Activated CD8-positive, alpha-beta memory T cell treated with anti-CD3 and anti-CD28 coated beads, Interleukin-2, amount 50 U/mL, for 4 hours (primary cell): ENCODE data around the gene MAPT.
"Not testable (repeated sequence)": the region's sequence is repeated elsewhere in the genome, so short reads cannot be mapped to it uniquely, and the experiment has no call there.

ENCODE experiments used
- DNase-seq: peaks from one replicate; pipeline ENCODE4 v3.0.0-alpha.2; 2020

Gene MAPT

DNA sequence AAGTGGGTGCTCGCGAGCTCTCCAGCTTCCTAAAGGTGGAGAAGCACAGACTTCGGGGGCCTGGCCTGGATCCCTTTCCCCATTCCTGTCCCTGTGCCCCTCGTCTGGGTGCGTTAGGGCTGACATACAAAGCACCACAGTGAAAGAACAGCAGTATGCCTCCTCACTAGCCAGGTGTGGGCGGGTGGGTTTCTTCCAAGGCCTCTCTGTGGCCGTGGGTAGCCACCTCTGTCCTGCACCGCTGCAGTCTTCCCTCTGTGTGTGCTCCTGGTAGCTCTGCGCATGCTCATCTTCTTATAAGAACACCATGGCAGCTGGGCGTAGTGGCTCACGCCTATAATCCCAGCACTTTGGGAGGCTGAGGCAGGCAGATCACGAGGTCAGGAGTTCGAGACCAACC lies 102.8 kb downstream of the MAPT start:
- no peak for DNase-seq

DNA sequence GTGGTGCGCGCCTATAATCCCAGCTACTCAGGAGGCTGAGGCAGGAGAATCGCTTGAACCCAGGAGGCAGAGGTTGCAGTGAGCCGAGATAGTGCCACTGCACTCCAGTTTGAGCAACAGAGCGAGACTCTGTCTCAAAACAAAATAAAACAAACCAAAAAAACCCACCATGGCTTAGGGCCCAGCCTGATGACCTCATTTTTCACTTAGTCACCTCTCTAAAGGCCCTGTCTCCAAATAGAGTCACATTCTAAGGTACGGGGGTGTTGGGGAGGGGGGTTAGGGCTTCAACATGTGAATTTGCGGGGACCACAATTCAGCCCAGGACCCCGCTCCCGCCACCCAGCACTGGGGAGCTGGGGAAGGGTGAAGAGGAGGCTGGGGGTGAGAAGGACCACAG lies 103.3 kb downstream of the MAPT start:
- DNase-seq, result no peak

DNA sequence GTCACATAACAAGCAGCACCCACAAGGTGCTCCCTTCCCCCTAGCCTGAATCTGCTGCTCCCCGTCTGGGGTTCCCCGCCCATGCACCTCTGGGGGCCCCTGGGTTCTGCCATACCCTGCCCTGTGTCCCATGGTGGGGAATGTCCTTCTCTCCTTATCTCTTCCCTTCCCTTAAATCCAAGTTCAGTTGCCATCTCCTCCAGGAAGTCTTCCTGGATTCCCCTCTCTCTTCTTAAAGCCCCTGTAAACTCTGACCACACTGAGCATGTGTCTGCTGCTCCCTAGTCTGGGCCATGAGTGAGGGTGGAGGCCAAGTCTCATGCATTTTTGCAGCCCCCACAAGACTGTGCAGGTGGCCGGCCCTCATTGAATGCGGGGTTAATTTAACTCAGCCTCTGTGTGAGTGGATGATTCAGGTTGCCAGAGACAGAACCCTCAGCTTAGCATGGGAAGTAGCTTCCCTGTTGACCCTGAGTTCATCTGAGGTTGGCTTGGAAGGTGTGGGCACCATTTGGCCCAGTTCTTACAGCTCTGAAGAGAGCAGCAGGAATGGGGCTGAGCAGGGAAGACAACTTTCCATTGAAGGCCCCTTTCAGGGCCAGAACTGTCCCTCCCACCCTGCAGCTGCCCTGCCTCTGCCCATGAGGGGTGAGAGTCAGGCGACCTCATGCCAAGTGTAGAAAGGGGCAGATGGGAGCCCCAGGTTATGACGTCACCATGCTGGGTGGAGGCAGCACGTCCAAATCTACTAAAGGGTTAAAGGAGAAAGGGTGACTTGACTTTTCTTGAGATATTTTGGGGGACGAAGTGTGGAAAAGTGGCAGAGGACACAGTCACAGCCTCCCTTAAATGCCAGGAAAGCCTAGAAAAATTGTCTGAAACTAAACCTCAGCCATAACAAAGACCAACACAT lies 104.9 kb downstream of the MAPT start, which contains the start of gene STH:
TSS of gene STH (plus strand) at position 264 of the 913 bp plus-strand sequence. CDS start at position 294, 30 bp downstream.
- no peak for DNase-seq

DNA sequence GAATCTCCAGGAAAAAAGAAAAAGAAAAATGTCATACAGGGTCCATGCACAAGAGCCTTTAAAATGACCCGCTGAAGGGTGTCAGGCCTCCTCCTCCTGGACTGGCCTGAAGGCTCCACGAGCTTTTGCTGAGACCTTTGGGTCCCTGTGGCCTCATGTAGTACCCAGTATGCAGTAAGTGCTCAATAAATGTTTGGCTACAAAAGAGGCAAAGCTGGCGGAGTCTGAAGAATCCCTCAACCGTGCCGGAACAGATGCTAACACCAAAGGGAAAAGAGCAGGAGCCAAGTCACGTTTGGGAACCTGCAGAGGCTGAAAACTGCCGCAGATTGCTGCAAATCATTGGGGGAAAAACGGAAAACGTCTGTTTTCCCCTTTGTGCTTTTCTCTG lies 105.5 kb downstream of the MAPT start:
- no peak for DNase-seq

DNA sequence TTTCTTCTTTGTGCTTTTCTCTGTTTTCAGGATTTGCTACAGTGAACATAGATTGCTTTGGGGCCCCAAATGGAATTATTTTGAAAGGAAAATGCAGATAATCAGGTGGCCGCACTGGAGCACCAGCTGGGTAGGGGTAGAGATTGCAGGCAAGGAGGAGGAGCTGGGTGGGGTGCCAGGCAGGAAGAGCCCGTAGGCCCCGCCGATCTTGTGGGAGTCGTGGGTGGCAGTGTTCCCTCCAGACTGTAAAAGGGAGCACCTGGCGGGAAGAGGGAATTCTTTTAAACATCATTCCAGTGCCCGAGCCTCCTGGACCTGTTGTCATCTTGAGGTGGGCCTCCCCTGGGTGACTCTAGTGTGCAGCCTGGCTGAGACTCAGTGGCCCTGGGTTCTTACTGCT lies 105.9 kb downstream of the MAPT start:
- no peak for DNase-seq

DNA sequence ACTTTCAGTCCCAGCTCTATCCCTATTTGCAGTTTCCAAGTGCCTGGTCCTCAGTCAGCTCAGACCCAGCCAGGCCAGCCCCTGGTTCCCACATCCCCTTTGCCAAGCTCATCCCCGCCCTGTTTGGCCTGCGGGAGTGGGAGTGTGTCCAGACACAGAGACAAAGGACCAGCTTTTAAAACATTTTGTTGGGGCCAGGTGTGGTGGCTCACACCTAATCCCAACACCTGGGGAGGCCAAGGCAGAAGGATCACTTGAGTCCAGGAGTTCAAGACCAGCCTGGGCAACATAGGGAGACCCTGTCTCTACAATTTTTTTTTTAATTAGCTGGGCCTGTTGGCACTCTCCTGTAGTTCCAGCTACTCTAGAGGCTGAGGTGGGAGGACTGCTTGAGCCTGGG lies 106.4 kb downstream of the MAPT start:
- DNase-seq, result no peak

DNA sequence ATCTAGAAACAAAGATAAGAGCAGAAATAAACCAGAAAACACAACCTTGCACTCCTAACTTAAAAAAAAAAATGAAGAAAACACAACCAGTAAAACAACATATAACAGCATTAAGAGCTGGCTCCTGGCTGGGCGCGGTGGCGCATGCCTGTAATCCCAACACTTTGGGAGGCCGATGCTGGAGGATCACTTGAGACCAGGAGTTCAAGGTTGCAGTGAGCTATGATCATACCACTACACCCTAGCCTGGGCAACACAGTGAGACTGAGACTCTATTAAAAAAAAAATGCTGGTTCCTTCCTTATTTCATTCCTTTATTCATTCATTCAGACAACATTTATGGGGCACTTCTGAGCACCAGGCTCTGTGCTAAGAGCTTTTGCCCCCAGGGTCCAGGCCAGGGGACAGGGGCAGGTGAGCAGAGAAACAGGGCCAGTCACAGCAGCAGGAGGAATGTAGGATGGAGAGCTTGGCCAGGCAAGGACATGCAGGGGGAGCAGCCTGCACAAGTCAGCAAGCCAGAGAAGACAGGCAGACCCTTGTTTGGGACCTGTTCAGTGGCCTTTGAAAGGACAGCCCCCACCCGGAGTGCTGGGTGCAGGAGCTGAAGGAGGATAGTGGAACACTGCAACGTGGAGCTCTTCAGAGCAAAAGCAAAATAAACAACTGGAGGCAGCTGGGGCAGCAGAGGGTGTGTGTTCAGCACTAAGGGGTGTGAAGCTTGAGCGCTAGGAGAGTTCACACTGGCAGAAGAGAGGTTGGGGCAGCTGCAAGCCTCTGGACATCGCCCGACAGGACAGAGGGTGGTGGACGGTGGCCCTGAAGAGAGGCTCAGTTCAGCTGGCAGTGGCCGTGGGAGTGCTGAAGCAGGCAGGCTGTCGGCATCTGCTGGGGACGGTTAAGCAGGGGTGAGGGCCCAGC lies 107.3 kb downstream of the MAPT start:
- no peak for DNase-seq

DNA sequence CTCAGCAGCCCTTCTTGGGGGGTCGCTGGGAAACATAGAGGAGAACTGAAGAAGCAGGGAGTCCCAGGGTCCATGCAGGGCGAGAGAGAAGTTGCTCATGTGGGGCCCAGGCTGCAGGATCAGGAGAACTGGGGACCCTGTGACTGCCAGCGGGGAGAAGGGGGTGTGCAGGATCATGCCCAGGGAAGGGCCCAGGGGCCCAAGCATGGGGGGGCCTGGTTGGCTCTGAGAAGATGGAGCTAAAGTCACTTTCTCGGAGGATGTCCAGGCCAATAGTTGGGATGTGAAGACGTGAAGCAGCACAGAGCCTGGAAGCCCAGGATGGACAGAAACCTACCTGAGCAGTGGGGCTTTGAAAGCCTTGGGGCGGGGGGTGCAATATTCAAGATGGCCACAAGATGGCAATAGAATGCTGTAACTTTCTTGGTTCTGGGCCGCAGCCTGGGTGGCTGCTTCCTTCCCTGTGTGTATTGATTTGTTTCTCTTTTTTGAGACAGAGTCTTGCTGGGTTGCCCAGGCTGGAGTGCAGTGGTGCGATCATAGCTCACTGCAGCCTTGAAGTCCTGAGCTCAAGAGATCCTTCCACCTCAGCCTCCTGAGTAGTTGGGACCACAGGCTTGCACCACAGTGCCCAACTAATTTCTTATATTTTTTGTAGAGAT lies 108.1 kb downstream of the MAPT start:
- peak; percentile 75 for DNase-seq

DNA sequence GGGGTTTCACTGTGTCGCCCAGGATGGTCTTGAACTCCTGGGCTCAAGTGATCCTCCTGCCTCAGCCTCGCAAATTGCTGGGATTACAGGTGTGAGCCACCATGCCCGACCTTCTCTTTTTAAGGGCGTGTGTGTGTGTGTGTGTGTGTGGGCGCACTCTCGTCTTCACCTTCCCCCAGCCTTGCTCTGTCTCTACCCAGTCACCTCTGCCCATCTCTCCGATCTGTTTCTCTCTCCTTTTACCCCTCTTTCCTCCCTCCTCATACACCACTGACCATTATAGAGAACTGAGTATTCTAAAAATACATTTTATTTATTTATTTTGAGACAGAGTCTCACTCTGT lies 108.6 kb downstream of the MAPT start:
- DNase-seq, result no peak

DNA sequence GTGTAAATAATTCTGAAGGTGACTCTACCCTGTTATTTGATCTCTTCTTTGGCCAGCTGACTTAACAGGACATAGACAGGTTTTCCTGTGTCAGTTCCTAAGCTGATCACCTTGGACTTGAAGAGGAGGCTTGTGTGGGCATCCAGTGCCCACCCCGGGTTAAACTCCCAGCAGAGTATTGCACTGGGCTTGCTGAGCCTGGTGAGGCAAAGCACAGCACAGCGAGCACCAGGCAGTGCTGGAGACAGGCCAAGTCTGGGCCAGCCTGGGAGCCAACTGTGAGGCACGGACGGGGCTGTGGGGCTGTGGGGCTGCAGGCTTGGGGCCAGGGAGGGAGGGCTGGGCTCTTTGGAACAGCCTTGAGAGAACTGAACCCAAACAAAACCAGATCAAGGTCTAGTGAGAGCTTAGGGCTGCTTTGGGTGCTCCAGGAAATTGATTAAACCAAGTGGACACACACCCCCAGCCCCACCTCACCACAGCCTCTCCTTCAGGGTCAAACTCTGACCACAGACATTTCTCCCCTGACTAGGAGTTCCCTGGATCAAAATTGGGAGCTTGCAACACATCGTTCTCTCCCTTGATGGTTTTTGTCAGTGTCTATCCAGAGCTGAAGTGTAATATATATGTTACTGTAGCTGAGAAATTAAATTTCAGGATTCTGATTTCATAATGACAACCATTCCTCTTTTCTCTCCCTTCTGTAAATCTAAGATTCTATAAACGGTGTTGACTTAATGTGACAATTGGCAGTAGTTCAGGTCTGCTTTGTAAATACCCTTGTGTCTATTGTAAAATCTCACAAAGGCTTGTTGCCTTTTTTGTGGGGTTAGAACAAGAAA lies 109.8 kb downstream of the MAPT start:
- no peak for DNase-seq

DNA sequence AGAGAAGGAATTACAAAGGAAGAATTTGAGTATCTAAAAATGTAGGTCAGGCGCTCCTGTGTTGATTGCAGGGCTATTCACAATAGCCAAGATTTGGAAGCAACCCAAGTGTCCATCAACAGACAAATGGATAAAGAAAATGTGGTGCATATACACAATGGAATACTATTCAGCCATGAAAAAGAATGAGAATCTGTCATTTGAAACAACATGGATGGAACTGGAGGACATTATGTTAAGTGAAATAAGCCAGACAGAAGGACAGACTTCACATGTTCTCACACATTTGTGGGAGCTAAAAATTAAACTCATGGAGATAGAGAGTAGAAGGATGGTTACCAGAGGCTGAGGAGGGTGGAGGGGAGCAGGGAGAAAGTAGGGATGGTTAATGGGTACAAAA lies 111.7 kb downstream of the MAPT start:
- not testable (repeated sequence) for DNase-seq

DNA sequence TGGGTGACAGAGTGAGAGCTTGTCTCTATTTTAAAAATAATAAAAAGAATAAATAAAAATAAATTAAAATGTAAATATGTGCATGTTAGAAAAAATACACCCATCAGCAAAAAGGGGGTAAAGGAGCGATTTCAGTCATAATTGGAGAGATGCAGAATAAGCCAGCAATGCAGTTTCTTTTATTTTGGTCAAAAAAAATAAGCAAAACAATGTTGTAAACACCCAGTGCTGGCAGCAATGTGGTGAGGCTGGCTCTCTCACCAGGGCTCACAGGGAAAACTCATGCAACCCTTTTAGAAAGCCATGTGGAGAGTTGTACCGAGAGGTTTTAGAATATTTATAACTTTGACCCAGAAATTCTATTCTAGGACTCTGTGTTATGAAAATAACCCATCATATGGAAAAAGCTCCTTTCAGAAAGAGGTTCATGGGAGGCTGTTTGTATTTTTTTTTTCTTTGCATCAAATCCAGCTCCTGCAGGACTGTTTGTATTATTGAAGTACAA lies 113.2 kb downstream of the MAPT start:
- DNase-seq, result no peak

DNA sequence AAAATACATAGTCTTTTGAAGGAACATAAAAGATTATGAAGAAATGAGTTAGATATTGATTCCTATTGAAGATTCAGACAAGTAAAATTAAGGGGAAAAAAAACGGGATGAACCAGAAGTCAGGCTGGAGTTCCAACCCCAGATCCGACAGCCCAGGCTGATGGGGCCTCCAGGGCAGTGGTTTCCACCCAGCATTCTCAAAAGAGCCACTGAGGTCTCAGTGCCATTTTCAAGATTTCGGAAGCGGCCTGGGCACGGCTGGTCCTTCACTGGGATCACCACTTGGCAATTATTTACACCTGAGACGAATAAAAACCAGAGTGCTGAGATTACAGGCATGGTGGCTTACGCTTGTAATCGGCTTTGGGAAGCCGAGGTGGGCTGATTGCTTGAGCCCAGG lies 114.2 kb downstream of the MAPT start:
- DNase-seq, result no peak

DNA sequence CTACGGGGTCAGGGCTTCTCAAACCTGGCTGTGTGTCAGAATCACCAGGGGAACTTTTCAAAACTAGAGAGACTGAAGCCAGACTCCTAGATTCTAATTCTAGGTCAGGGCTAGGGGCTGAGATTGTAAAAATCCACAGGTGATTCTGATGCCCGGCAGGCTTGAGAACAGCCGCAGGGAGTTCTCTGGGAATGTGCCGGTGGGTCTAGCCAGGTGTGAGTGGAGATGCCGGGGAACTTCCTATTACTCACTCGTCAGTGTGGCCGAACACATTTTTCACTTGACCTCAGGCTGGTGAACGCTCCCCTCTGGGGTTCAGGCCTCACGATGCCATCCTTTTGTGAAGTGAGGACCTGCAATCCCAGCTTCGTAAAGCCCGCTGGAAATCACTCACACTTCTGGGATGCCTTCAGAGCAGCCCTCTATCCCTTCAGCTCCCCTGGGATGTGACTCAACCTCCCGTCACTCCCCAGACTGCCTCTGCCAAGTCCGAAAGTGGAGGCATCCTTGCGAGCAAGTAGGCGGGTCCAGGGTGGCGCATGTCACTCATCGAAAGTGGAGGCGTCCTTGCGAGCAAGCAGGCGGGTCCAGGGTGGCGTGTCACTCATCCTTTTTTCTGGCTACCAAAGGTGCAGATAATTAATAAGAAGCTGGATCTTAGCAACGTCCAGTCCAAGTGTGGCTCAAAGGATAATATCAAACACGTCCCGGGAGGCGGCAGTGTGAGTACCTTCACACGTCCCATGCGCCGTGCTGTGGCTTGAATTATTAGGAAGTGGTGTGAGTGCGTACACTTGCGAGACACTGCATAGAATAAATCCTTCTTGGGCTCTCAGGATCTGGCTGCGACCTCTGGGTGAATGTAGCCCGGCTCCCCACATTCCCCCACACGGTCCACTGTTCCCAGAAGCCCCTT lies 115.6 kb downstream of the MAPT start:
- DNase-seq, result no peak

DNA sequence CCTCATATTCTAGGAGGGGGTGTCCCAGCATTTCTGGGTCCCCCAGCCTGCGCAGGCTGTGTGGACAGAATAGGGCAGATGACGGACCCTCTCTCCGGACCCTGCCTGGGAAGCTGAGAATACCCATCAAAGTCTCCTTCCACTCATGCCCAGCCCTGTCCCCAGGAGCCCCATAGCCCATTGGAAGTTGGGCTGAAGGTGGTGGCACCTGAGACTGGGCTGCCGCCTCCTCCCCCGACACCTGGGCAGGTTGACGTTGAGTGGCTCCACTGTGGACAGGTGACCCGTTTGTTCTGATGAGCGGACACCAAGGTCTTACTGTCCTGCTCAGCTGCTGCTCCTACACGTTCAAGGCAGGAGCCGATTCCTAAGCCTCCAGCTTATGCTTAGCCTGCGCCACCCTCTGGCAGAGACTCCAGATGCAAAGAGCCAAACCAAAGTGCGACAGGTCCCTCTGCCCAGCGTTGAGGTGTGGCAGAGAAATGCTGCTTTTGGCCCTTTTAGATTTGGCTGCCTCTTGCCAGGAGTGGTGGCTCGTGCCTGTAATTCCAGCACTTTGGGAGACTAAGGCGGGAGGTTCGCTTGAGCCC lies 116.3 kb downstream of the MAPT start:
- no peak for DNase-seq

DNA sequence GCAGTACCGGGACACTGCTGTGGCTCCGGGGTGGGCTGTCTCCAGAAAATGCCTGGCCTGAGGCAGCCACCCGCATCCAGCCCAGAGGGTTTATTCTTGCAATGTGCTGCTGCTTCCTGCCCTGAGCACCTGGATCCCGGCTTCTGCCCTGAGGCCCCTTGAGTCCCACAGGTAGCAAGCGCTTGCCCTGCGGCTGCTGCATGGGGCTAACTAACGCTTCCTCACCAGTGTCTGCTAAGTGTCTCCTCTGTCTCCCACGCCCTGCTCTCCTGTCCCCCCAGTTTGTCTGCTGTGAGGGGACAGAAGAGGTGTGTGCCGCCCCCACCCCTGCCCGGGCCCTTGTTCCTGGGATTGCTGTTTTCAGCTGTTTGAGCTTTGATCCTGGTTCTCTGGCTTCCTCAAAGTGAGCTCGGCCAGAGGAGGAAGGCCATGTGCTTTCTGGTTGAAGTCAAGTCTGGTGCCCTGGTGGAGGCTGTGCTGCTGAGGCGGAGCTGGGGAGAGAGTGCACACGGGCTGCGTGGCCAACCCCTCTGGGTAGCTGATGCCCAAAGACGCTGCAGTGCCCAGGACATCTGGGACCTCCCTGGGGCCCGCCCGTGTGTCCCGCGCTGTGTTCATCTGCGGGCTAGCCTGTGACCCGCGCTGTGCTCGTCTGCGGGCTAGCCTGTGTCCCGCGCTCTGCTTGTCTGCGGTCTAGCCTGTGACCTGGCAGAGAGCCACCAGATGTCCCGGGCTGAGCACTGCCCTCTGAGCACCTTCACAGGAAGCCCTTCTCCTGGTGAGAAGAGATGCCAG lies 117.6 kb downstream of the MAPT start:
- DNase-seq, result no peak

DNA sequence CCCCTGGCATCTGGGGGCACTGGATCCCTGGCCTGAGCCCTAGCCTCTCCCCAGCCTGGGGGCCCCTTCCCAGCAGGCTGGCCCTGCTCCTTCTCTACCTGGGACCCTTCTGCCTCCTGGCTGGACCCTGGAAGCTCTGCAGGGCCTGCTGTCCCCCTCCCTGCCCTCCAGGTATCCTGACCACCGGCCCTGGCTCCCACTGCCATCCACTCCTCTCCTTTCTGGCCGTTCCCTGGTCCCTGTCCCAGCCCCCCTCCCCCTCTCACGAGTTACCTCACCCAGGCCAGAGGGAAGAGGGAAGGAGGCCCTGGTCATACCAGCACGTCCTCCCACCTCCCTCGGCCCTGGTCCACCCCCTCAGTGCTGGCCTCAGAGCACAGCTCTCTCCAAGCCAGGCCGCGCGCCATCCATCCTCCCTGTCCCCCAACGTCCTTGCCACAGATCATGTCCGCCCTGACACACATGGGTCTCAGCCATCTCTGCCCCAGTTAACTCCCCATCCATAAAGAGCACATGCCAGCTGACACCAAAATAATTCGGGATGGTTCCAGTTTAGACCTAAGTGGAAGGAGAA lies 118.2 kb downstream of the MAPT start:
- no peak for DNase-seq

DNA sequence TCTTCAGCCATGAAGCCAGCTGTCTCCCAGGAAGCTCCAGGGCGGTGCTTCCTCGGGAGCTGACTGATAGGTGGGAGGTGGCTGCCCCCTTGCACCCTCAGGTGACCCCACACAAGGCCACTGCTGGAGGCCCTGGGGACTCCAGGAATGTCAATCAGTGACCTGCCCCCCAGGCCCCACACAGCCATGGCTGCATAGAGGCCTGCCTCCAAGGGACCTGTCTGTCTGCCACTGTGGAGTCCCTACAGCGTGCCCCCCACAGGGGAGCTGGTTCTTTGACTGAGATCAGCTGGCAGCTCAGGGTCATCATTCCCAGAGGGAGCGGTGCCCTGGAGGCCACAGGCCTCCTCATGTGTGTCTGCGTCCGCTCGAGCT lies 118.8 kb downstream of the MAPT start:
- DNase-seq, result no peak

DNA sequence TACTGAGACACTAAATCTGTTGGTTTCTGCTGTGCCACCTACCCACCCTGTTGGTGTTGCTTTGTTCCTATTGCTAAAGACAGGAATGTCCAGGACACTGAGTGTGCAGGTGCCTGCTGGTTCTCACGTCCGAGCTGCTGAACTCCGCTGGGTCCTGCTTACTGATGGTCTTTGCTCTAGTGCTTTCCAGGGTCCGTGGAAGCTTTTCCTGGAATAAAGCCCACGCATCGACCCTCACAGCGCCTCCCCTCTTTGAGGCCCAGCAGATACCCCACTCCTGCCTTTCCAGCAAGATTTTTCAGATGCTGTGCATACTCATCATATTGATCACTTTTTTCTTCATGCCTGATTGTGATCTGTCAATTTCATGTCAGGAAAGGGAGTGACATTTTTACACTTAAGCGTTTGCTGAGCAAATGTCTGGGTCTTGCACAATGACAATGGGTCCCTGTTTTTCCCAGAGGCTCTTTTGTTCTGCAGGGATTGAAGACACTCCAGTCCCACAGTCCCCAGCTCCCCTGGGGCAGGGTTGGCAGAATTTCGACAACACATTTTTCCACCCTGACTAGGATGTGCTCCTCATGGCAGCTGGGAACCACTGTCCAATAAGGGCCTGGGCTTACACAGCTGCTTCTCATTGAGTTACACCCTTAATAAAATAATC lies 119.3 kb downstream of the MAPT start:
- no peak for DNase-seq
